Measurements from ENCODE around the gene DDX31.

DDX31 gene

GRCh38 chr9:132556714-132557113 lies 113.1 kb downstream of the DDX31 start:
- DNase-seq (ENCODE audit: extremely low read depth, low read depth) = no peak
- TF ChIP-seq CTCF (IDR thresholded peaks at IDR 0.05; ENCODE audit: low read depth, low read length) = no peak

GRCh38 chr9:132556235-132556634 lies 113.5 kb downstream of the DDX31 start:
- TF ChIP-seq CTCF (IDR thresholded peaks at IDR 0.05; ENCODE audit: low read depth, low read length) = no peak
- no peak for DNase-seq (ENCODE audit: extremely low read depth, low read depth)

- TF ChIP-seq CTCF (IDR thresholded peaks at IDR 0.05; ENCODE audit: low read depth, low read length) = no peak
- DNase-seq (ENCODE audit: extremely low read depth, low read depth) = no peak
Observed at GRCh38 chr9:132555528-132555927, 114.3 kb downstream of the DDX31 start.

- TF ChIP-seq CTCF (IDR thresholded peaks at IDR 0.05; ENCODE audit: low read depth, low read length) = no peak
Observed at GRCh38 chr9:132554755-132555154, 115.0 kb downstream of the DDX31 start.

GRCh38 chr9:132552041-132552440 lies 117.7 kb downstream of the DDX31 start:
- DNase-seq (ENCODE audit: extremely low read depth, low read depth) = no peak

More at GRCh38 chr9:132554755-132555154, 115.0 kb downstream of the DDX31 start:
- DNase-seq (ENCODE audit: extremely low read depth, low read depth) = no peak

GRCh38 chr9:132551556-132551955 lies 118.2 kb downstream of the DDX31 start:
- DNase-seq (ENCODE audit: extremely low read depth, low read depth) = no peak
- no peak for TF ChIP-seq CTCF (IDR thresholded peaks at IDR 0.05; ENCODE audit: low read depth, low read length)

More at GRCh38 chr9:132552041-132552440, 117.7 kb downstream of the DDX31 start:
- TF ChIP-seq CTCF (IDR thresholded peaks at IDR 0.05; ENCODE audit: low read depth, low read length) = no peak

- no peak for DNase-seq (ENCODE audit: extremely low read depth, low read depth)
Observed at GRCh38 chr9:132548751-132549640, 120.8 kb downstream of the DDX31 start.

More at GRCh38 chr9:132548751-132549640, 120.8 kb downstream of the DDX31 start:
- no peak for TF ChIP-seq CTCF (IDR thresholded peaks at IDR 0.05; ENCODE audit: low read depth, low read length)
